Ectodermal cell (in vitro differentiated cells): ENCODE data around the gene CDH18.

Experiments used
- H3K27ac ChIP-seq: 2 replicates; pipeline ENCODE4 v1.7.0; 2013; ENCODE audit warnings: mild to moderate bottlenecking, low read depth, low read length; ENCODE audit not compliant: insufficient read depth, poor library complexity, severe bottlenecking
- H3K27me3 ChIP-seq: 2 replicates; pipeline ENCODE4 v1.7.0; 2013; ENCODE audit warnings: mild to moderate bottlenecking, low read length; ENCODE audit not compliant: insufficient read depth, control insufficient read depth, poor library complexity, severe bottlenecking
- H3K36me3 ChIP-seq: one replicate; pipeline ENCODE4 v1.7.0; 2013; ENCODE audit warnings: low read length; ENCODE audit not compliant: control insufficient read depth, insufficient read depth
- H3K4me1 ChIP-seq: one replicate; pipeline ENCODE4 v1.7.0; 2013; ENCODE audit warnings: low read length; ENCODE audit not compliant: control insufficient read depth, insufficient read depth
- H3K4me3 ChIP-seq: 2 replicates; pipeline ENCODE4 v1.7.0; 2013; ENCODE audit warnings: low read depth, low read length, control low read depth; ENCODE audit not compliant: insufficient read depth
- H3K9me3 ChIP-seq: 2 replicates; pipeline ENCODE4 v1.7.0; 2013; ENCODE audit warnings: mild to moderate bottlenecking, low read length, moderate library complexity; ENCODE audit not compliant: control insufficient read depth
- WGBS, 2 experiments: methylation state at CpG; one replicate each; pipeline ENCODE4 v1.1.7; 2013; ENCODE audit warnings: missing lambda C conversion rate in 2 of 2; 5-methylcytosine and 5-hydroxymethylcytosine counted together

CDH18 gene

DNA sequence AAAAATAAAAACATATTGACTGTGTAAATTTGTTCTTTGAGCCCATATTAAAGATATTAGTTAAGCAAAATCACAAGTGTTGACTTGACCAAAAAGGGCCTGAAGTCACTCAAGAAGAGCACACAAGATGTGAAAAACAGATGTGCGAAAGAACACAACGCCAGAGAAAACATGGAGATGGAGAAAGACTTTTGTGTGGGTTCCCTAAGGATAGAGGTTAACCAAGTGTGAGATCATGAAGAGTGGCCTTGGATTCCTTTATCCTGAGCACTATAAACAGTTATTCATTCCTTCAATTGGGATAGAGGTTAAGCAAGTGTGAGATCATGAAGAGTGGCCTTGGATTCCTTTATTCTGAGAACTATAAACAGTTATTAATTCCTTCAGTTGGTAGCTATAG is 361.8 kb downstream of the CDH18 start:
- no peaks in the 10 kb centered on the region for H3K9me3 ChIP-seq
- WGBS, 2 experiments: 93 to 98% methylated on average over 2 of the region's 2 CpGs
- H3K36me3 ChIP-seq: no peaks in the 10 kb centered on the region
- H3K4me3 ChIP-seq: no peak overlapping the region
- no peak overlapping the region for H3K27ac ChIP-seq
- H3K4me1 ChIP-seq: no peaks in the 10 kb centered on the region
- H3K27me3 ChIP-seq: no peaks in the 10 kb centered on the region

DNA sequence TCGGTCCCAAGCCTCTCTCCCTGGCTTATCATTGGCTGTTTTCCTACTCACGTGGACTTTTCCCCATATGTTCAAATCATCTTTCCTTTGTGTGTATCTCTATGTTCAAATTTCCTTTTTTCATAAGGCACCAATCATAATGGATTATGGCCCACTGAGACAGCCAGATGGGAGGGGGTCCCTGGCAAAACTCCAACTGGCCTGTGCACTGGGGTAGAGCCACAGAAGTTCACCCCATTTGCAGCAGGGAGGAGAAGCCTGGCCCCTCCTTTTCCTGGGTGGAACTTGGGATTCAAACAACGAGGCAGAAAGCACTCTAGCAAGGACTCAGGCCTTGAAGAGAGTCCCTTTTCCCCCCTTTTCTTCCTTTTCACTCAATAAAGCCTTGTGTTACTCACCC is 362.4 kb downstream of the CDH18 start:
- no peak overlapping the region for H3K27ac ChIP-seq
- WGBS, 2 experiments: 87 to 94% methylated on average over 3 of the region's 3 CpGs
- H3K4me1 ChIP-seq: no peaks in the 10 kb centered on the region
- H3K27me3 ChIP-seq: no peaks in the 10 kb centered on the region
- H3K36me3 ChIP-seq: no peaks in the 10 kb centered on the region
- no peak overlapping the region for H3K4me3 ChIP-seq
- no peaks in the 10 kb centered on the region for H3K9me3 ChIP-seq

DNA sequence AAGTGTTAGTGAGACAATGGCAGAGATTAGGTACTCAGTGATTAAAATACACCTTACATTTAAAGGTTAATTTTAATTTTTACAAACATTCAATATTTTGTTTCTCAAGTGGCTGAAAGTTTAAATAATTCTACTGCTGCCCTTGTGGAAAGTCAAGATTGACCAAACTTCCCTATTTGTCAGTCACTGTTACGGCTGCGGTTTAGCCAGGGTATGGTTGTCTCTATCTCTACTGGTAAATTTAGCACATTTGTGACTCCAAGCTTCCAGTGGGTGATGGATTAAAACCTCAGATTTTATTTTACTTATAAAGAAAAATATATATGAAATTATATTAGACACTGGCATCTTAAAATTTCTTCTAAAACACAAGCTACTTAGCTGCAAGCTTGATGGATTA is 368.4 kb downstream of the CDH18 start:
- 92 to 100% methylated on average over 2 of the region's 2 CpGs for WGBS, 2 experiments
- Histone ChIP-seq H3K27me3 (no peaks in the 10 kb centered on the region), H3K4me1 (no peaks in the 10 kb centered on the region), H3K27ac (no peak overlapping the region), H3K9me3 (no peaks in the 10 kb centered on the region), H3K4me3 (no peak overlapping the region), H3K36me3 (no peaks in the 10 kb centered on the region)

DNA sequence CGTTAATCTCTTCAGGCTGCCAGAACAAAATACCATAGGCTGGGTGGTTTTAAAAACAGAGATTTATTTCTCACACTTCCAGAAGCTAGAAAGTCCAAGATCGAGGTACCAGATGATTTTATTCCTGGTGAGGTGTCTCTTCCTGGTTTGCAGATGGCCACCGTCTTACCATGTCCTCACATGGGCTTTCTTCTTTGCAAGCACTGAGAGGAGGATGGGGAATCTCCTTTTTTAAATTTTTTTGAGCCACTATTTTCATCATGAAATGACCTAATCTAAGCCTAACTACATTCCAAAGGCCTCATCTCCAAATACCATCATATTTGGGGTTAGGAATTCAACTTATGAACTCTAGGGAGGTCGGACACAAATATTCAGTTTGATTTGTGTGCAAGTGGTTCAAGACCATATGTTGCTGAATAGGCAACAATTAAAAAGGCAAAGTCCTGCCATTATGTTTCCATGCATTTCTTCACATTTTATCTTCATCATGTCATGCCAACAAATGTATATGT is 371.2 kb downstream of the CDH18 start:
- H3K9me3 ChIP-seq: no peaks in the 10 kb centered on the region
- no peaks in the 10 kb centered on the region for H3K4me1 ChIP-seq
- no peaks in the 10 kb centered on the region for H3K36me3 ChIP-seq
- no peak overlapping the region for H3K4me3 ChIP-seq
- H3K27me3 ChIP-seq: no peaks in the 10 kb centered on the region
- WGBS, 2 experiments: 95 to 98% methylated on average over 4 of the region's 4 CpGs
- no peak overlapping the region for H3K27ac ChIP-seq

DNA sequence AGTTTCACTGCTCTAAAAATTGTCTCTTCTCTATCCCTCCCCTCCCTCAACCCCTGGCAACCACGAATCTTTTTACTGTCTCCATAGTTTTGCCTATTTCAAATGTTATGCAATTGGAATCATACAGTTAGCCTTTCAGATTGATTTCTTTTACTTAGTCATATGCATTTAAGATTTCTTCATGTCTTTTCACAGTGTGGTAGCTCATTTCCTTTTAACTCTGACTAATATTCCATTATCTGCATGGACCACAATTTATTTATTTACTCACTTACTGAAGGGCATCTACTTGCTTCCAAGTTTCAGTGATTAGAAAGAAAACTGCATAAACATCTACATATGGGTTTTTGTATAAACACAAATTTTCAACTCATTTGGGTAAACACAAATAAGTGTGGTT is 372.3 kb downstream of the CDH18 start:
- Histone ChIP-seq H3K27me3 (no peaks in the 10 kb centered on the region), H3K4me3 (no peak overlapping the region), H3K27ac (no peak overlapping the region), H3K4me1 (no peaks in the 10 kb centered on the region), H3K9me3 (no peaks in the 10 kb centered on the region), H3K36me3 (no peaks in the 10 kb centered on the region)
- 83 to 97% methylated on average over 1 of the region's 1 CpG for WGBS, 2 experiments

DNA sequence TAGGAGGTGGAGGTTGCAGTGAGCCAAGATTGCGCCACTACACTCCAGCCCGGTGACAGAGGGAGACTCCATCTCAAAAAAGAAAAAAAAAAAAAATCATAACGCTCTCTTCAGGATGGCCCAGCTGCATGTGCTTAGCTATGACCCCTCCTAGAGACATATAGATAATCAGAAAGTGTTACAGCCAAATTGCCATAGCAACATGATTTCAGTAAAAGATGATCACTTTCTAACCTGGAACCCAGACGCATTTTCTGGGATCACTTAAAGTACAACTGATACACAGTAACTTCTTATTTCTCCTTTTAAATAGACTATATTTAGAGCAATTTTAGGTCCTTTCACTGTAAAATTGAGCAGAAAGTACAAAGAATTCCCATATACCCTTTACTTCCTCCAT is 372.9 kb downstream of the CDH18 start:
- Histone ChIP-seq H3K27ac (no peak overlapping the region), H3K27me3 (no peaks in the 10 kb centered on the region)
- WGBS, 2 experiments: 87 to 90% methylated on average over 4 of the region's 4 CpGs

DNA sequence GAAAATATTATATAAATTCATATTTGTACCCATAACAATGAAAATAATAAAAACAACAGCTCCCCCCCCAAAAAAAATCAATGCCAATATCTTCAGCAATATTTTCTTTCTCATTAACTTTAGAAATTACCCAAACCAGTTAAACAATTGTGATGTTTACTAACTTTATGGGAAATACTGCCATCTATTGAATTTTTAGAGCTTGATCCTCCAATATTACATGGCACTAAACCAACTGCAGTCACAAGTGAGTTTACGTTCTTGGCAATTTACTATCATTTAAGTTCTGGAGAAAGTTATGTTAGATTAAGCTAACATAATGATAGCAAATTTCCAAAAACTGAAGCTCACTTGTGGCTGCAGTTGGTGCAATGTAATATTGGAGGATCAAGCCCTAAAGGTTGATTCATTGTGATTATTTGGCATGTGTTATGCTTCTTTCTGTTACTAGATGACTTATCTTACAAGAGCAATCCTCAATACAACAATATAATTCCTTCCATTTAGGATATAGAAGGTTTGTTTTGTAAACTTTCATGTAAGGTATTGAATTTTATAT is 379.5 kb downstream of the CDH18 start:
- Histone ChIP-seq H3K27me3 (no peaks in the 10 kb centered on the region), H3K4me3 (no peak overlapping the region), H3K9me3 (no peaks in the 10 kb centered on the region), H3K4me1 (no peaks in the 10 kb centered on the region), H3K36me3 (no peaks in the 10 kb centered on the region), H3K27ac (no peak overlapping the region)
- WGBS, 2 experiments: 91% methylated on average over 1 of the region's 1 CpG; no CpG with 5 or more reads in 1 of the 2 experiments

More for the DNA sequence above, 372.9 kb downstream of the CDH18 start:
- Histone ChIP-seq H3K9me3 (no peaks in the 10 kb centered on the region), H3K36me3 (no peaks in the 10 kb centered on the region), H3K4me1 (no peaks in the 10 kb centered on the region), H3K4me3 (no peak overlapping the region)

DNA sequence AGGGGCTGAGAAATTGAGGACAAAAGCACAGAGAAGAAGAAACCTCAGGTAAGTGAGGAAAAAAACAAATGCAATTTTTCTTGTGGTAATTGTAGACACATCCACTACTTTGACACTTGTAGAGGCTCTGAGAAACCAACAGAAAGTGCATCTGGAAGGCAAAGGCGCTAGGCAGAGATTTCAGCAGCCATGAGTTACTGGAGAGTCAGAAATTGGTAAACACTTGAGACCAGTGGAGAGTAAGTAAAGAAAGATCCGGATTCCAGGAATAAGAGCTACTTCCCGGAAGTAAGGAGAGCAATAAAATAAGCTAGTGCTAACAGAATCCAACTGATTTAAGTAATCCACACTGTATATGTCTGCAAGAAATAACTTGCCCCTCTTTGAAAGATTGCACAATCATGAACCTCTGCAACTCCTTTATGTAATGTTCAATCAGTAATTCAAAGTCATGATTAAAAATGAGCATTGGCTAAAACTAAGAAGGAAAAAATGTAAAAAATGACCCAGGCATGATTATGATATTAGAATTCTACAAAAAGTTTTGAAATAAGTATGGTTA is 382.1 kb downstream of the CDH18 start:
- Histone ChIP-seq H3K4me3 (no peak overlapping the region), H3K27ac (no peak overlapping the region), H3K27me3 (no peaks in the 10 kb centered on the region), H3K9me3 (no peaks in the 10 kb centered on the region), H3K36me3 (no peaks in the 10 kb centered on the region), H3K4me1 (no peaks in the 10 kb centered on the region)
- WGBS, 2 experiments: 96 to 98% methylated on average over 3 of the region's 3 CpGs

DNA sequence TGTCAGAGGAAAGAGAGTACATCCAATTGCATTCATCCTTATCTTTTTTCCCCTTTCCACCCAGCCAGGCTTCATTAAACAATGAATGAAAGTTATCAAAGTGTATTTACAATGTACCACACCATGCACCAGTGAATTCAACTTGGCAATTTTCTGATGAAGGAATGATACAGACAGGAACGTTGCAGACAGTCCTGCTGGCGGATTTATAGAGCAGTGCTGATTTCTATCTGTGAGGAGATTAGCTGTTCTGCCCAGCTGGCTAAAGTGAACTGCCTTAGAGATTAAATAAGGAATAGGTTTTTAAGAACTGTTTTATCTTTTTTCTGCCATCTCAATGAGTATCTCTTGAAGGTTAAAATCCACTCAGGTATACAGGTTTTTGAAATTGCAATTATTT is 403.9 kb downstream of the CDH18 start:
- no peak overlapping the region for H3K27ac ChIP-seq
- 86 to 89% methylated on average over 2 of the region's 2 CpGs for WGBS, 2 experiments
- H3K27me3 ChIP-seq: no peaks in the 10 kb centered on the region
- no peaks in the 10 kb centered on the region for H3K36me3 ChIP-seq
- no peaks in the 10 kb centered on the region for H3K4me1 ChIP-seq
- H3K9me3 ChIP-seq: no peaks in the 10 kb centered on the region
- no peak overlapping the region for H3K4me3 ChIP-seq

DNA sequence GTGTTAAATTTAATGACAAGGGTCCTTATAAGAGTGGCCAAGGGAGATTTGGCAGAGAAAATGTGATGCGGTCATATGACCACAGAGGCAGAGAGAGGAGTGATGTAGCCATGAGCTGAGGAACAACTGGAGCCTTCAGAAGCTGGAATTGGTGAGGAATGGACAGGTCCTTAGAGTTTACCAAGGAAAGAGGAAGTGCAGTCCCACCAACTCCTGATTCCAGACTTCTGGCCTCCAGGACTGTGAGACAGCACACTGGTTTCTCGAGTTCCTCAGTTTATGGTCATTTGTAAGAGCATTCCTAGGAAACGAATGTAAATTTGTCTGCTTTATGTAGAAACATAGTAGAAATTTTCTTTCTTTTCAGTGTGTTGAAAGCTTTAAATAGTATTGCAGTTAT is 410.1 kb downstream of the CDH18 start:
- H3K27ac ChIP-seq: no peak overlapping the region
- H3K9me3 ChIP-seq: no peaks in the 10 kb centered on the region
- no peak overlapping the region for H3K4me3 ChIP-seq
- H3K27me3 ChIP-seq: no peaks in the 10 kb centered on the region
- WGBS, 2 experiments: 87 to 96% methylated on average over 3 of the region's 3 CpGs
- no peaks in the 10 kb centered on the region for H3K36me3 ChIP-seq
- no peaks in the 10 kb centered on the region for H3K4me1 ChIP-seq
